Measurements from ENCODE around the gene DGUOK.

Gene DGUOK

GRCh38 chr2:73976803-73977202 is 50.1 kb downstream of the DGUOK start:
- no peak overlapping the region for H3K27ac ChIP-seq
- DNase-seq (ENCODE audit: low spot score): no peak
- no peak for TF ChIP-seq CTCF (conservative IDR thresholded peaks at IDR 0.05; ENCODE audit: low read depth)
- ChIA-PET POLR2A (ENCODE audit: low non-redundant PET) (no interaction called here), CTCF (no interaction called here)

DNA sequence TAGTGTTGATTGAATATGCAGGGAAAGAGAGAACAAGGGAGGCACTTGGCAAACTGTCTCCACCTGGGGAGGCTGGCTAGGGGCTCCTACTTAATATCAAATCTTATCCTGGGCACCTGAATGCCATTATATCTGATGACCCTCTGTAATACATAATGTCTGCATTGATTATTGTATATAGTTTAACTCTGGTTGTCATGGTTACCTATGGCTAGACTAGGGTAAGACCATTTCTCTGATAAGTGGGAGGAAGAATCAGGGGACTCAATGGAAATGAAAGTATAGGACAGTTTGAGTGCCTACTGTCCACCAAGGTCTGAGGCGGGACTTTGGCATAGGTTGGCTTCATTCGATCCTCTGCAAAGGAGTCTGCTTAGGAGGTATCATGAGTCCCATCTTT is 50.8 kb downstream of the DGUOK start:
- ChIA-PET CTCF (interaction anchor here (0.6 kb wide), 1 partner anchor 33 kb away, joined by 3 read pairs; no protein-coding TSS in a partner anchor), POLR2A (ENCODE audit: low non-redundant PET) (no interaction called here)
- no peak for TF ChIP-seq CTCF (conservative IDR thresholded peaks at IDR 0.05; ENCODE audit: low read depth)
- H3K27ac ChIP-seq: no peak overlapping the region
- DNase-seq (ENCODE audit: low spot score): no peak

- POLR2A ChIA-PET (ENCODE audit: low non-redundant PET): no interaction called here
- no peak for TF ChIP-seq CTCF (conservative IDR thresholded peaks at IDR 0.05; ENCODE audit: low read depth)
- CTCF ChIA-PET: interaction anchor here (1.3 kb wide), 1 partner anchor 168 kb away, joined by 3 read pairs; no protein-coding TSS in a partner anchor
- H3K27ac ChIP-seq: no peak overlapping the region
- DNase-seq (ENCODE audit: low spot score): no peak
Observed at GRCh38 chr2:73979021-73979420, 52.3 kb downstream of the DGUOK start.

DNA sequence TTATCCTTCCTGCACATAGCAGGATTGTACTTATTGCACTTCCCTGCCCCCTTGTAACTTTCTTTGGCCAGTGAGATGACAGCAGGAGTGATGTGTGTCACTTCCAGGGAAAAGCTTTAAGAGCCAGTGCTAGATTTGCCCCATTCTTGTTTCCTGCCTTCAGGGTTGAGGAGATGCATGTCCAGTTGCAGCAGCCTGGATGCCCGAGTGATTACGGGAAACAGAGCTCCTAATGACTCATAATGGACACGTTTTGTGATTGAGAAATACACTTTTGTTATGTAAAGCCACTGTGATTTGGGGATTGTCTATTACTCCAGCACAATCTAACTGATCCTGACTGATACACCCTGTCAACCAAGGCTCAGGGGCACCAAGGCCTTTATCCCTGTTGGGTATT is 53.0 kb downstream of the DGUOK start:
- DNase-seq (ENCODE audit: low spot score): peak; percentile 80
- H3K27ac ChIP-seq: peak overlapping the region; percentile 43; the same call in 1 of the 2 replicates
- ChIA-PET POLR2A (ENCODE audit: low non-redundant PET) (no interaction called here), CTCF (interaction anchor here (1.3 kb wide), 1 partner anchor 168 kb away, joined by 3 read pairs; no protein-coding TSS in a partner anchor)
- TF ChIP-seq CTCF (conservative IDR thresholded peaks at IDR 0.05; ENCODE audit: low read depth): no peak

DNA sequence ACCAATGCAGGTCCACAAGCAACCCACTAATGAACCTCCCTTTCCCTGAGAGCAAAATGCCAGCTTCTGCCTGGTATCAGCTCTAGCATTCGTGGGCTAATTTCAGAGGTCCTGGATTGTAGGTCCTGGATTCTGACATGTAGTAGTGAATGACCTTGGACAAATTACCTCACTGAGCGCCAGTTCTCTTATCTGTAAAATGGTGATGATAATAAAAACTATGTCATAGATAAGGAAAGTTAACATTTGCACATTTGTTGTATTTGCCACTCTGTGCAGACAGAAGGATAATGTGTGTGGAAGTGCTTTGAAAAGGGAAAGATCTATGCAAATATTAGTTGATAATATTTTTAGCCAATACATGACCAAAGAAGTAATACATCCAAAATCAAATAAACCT is 53.9 kb downstream of the DGUOK start:
- no peak overlapping the region for H3K27ac ChIP-seq
- no peak for DNase-seq (ENCODE audit: low spot score)
- POLR2A ChIA-PET (ENCODE audit: low non-redundant PET): no interaction called here
- TF ChIP-seq CTCF (conservative IDR thresholded peaks at IDR 0.05; ENCODE audit: low read depth): no peak
- CTCF ChIA-PET: interaction anchor here (0.6 to 0.7 kb wide), 3 partner anchors 27 to 735 kb away, joined by 3 to 4 read pairs (median 3); no protein-coding TSS in a partner anchor

- ChIA-PET POLR2A (ENCODE audit: low non-redundant PET) (no interaction called here), CTCF (interaction anchor here (0.7 kb wide), 2 partner anchors 28 to 85 kb away, joined by 3 to 4 read pairs; no protein-coding TSS in a partner anchor)
- no peak for DNase-seq (ENCODE audit: low spot score)
- no peak for TF ChIP-seq CTCF (conservative IDR thresholded peaks at IDR 0.05; ENCODE audit: low read depth)
- H3K27ac ChIP-seq: peak overlapping the region; percentile 100
Observed at GRCh38 chr2:73981081-73982001, 54.7 kb downstream of the DGUOK start.

All from RWPE1 (cell line).